ENCODE measurements around the gene TNS2.
"Not testable (repeated sequence)": the region's sequence is repeated elsewhere in the genome, so short reads cannot be mapped to it uniquely, and the experiment has no call there.

TNS2 gene

GRCh38 chr12:53010955-53011354, 38.9 kb upstream of the TNS2 start:
- WGBS, 2 experiments: 83 to 99% methylated on average over 2 of the region's 2 CpGs
- Histone ChIP-seq H3K27me3 (ENCODE audit: control insufficient read depth, insufficient read depth, low read length, poor library complexity, severe bottlenecking) (no peaks in the 10 kb centered on the region), H3K4me3 (ENCODE audit: insufficient read depth, low read depth, low read length) (no peak overlapping the region), H3K9me3 (ENCODE audit: control insufficient read depth, low read length) (peaks cover 2% of the 10 kb centered on the region), H3K4me1 (ENCODE audit: control insufficient read depth, insufficient read depth, low read length) (peaks cover 11% of the 10 kb centered on the region), H3K36me3 (ENCODE audit: control insufficient read depth, insufficient read depth, low read length) (peaks cover 9% of the 10 kb centered on the region), H3K27ac (ENCODE audit: insufficient read depth, low read depth, low read length, poor library complexity, severe bottlenecking) (no peak overlapping the region)

- H3K27ac ChIP-seq (ENCODE audit: insufficient read depth, low read depth, low read length, poor library complexity, severe bottlenecking): no peak overlapping the region
- WGBS, 2 experiments: 97 to 99% methylated on average over 3 of the region's 3 CpGs
- no peak overlapping the region for H3K4me3 ChIP-seq (ENCODE audit: insufficient read depth, low read depth, low read length)
- peaks cover 2% of the 10 kb centered on the region for H3K9me3 ChIP-seq (ENCODE audit: control insufficient read depth, low read length)
- H3K4me1 ChIP-seq (ENCODE audit: control insufficient read depth, insufficient read depth, low read length): peaks cover 11% of the 10 kb centered on the region
- H3K27me3 ChIP-seq (ENCODE audit: control insufficient read depth, insufficient read depth, low read length, poor library complexity, severe bottlenecking): no peaks in the 10 kb centered on the region
- H3K36me3 ChIP-seq (ENCODE audit: control insufficient read depth, insufficient read depth, low read length): peaks cover 18% of the 10 kb centered on the region
Observed at GRCh38 chr12:53011889-53012288, 38.0 kb upstream of the TNS2 start.

GRCh38 chr12:53012928-53013327, 36.9 kb upstream of the TNS2 start:
- H3K4me3 ChIP-seq (ENCODE audit: insufficient read depth, low read depth, low read length): no peak overlapping the region
- H3K9me3 ChIP-seq (ENCODE audit: control insufficient read depth, low read length): peaks cover 2% of the 10 kb centered on the region
- no peak overlapping the region for H3K27ac ChIP-seq (ENCODE audit: insufficient read depth, low read depth, low read length, poor library complexity, severe bottlenecking)
- WGBS, 2 experiments: 94 to 100% methylated on average over 3 of the region's 3 CpGs
- peaks cover 28% of the 10 kb centered on the region for H3K36me3 ChIP-seq (ENCODE audit: control insufficient read depth, insufficient read depth, low read length)
- H3K27me3 ChIP-seq (ENCODE audit: control insufficient read depth, insufficient read depth, low read length, poor library complexity, severe bottlenecking): no peaks in the 10 kb centered on the region
- peaks cover 6% of the 10 kb centered on the region for H3K4me1 ChIP-seq (ENCODE audit: control insufficient read depth, insufficient read depth, low read length)

GRCh38 chr12:53014709-53015108, 35.2 kb upstream of the TNS2 start:
- Histone ChIP-seq H3K27me3 (ENCODE audit: control insufficient read depth, insufficient read depth, low read length, poor library complexity, severe bottlenecking) (no peaks in the 10 kb centered on the region), H3K4me1 (ENCODE audit: control insufficient read depth, insufficient read depth, low read length) (no peaks in the 10 kb centered on the region), H3K4me3 (ENCODE audit: insufficient read depth, low read depth, low read length) (no peak overlapping the region), H3K36me3 (ENCODE audit: control insufficient read depth, insufficient read depth, low read length) (peaks cover 44% of the 10 kb centered on the region), H3K9me3 (ENCODE audit: control insufficient read depth, low read length) (peaks cover 2% of the 10 kb centered on the region), H3K27ac (ENCODE audit: insufficient read depth, low read depth, low read length, poor library complexity, severe bottlenecking) (no peak overlapping the region)
- WGBS, 2 experiments: 99 to 100% methylated on average over 2 of the region's 2 CpGs

GRCh38 chr12:53025250-53025649, 24.6 kb upstream of the TNS2 start:
- Histone ChIP-seq H3K27me3 (ENCODE audit: control insufficient read depth, insufficient read depth, low read length, poor library complexity, severe bottlenecking) (no peaks in the 10 kb centered on the region), H3K27ac (ENCODE audit: insufficient read depth, low read depth, low read length, poor library complexity, severe bottlenecking) (no peak overlapping the region), H3K4me1 (ENCODE audit: control insufficient read depth, insufficient read depth, low read length) (no peaks in the 10 kb centered on the region), H3K36me3 (ENCODE audit: control insufficient read depth, insufficient read depth, low read length) (peaks cover 72% of the 10 kb centered on the region), H3K4me3 (ENCODE audit: insufficient read depth, low read depth, low read length) (no peak overlapping the region), H3K9me3 (ENCODE audit: control insufficient read depth, low read length) (no peaks in the 10 kb centered on the region)
- WGBS, 2 experiments: 92 to 100% methylated on average over 3 of the region's 3 CpGs

- H3K27me3 ChIP-seq (ENCODE audit: control insufficient read depth, insufficient read depth, low read length, poor library complexity, severe bottlenecking); H3K9me3 ChIP-seq (ENCODE audit: control insufficient read depth, low read length); H3K27ac ChIP-seq (ENCODE audit: insufficient read depth, low read depth, low read length, poor library complexity, severe bottlenecking); H3K4me3 ChIP-seq (ENCODE audit: insufficient read depth, low read depth, low read length); H3K4me1 ChIP-seq (ENCODE audit: control insufficient read depth, insufficient read depth, low read length): not testable (repeated sequence)
- WGBS, 2 experiments: 85 to 87% methylated on average over 12 to 13 of the region's 13 CpGs
- H3K36me3 ChIP-seq (ENCODE audit: control insufficient read depth, insufficient read depth, low read length): peaks cover 73% of the 10 kb centered on the region
Observed at GRCh38 chr12:53027014-53027413, 22.9 kb upstream of the TNS2 start.

GRCh38 chr12:53031616-53032015, 18.2 kb upstream of the TNS2 start:
- Histone ChIP-seq H3K27ac (ENCODE audit: insufficient read depth, low read depth, low read length, poor library complexity, severe bottlenecking) (no peak overlapping the region), H3K9me3 (ENCODE audit: control insufficient read depth, low read length) (no peaks in the 10 kb centered on the region), H3K36me3 (ENCODE audit: control insufficient read depth, insufficient read depth, low read length) (peaks cover 69% of the 10 kb centered on the region), H3K4me3 (ENCODE audit: insufficient read depth, low read depth, low read length) (no peak overlapping the region), H3K4me1 (ENCODE audit: control insufficient read depth, insufficient read depth, low read length) (no peaks in the 10 kb centered on the region), H3K27me3 (ENCODE audit: control insufficient read depth, insufficient read depth, low read length, poor library complexity, severe bottlenecking) (no peaks in the 10 kb centered on the region)
- WGBS, 2 experiments: 96% methylated on average over 3 of the region's 3 CpGs; no CpG with 5 or more reads in 1 of the 2 experiments

GRCh38 chr12:53033832-53034231, 16.0 kb upstream of the TNS2 start:
- peaks cover 65% of the 10 kb centered on the region for H3K36me3 ChIP-seq (ENCODE audit: control insufficient read depth, insufficient read depth, low read length)
- WGBS, 2 experiments: 96 to 97% methylated on average over 10 of the region's 10 CpGs
- H3K4me1 ChIP-seq (ENCODE audit: control insufficient read depth, insufficient read depth, low read length); H3K4me3 ChIP-seq (ENCODE audit: insufficient read depth, low read depth, low read length); H3K9me3 ChIP-seq (ENCODE audit: control insufficient read depth, low read length); H3K27me3 ChIP-seq (ENCODE audit: control insufficient read depth, insufficient read depth, low read length, poor library complexity, severe bottlenecking); H3K27ac ChIP-seq (ENCODE audit: insufficient read depth, low read depth, low read length, poor library complexity, severe bottlenecking): not testable (repeated sequence)

GRCh38 chr12:53034459-53034858, 15.4 kb upstream of the TNS2 start:
- no peaks in the 10 kb centered on the region for H3K4me1 ChIP-seq (ENCODE audit: control insufficient read depth, insufficient read depth, low read length)
- peaks cover 68% of the 10 kb centered on the region for H3K36me3 ChIP-seq (ENCODE audit: control insufficient read depth, insufficient read depth, low read length)
- no peaks in the 10 kb centered on the region for H3K27me3 ChIP-seq (ENCODE audit: control insufficient read depth, insufficient read depth, low read length, poor library complexity, severe bottlenecking)
- WGBS, 2 experiments: 96 to 97% methylated on average over 8 of the region's 8 CpGs
- H3K9me3 ChIP-seq (ENCODE audit: control insufficient read depth, low read length): no peaks in the 10 kb centered on the region
- H3K4me3 ChIP-seq (ENCODE audit: insufficient read depth, low read depth, low read length): no peak overlapping the region
- no peak overlapping the region for H3K27ac ChIP-seq (ENCODE audit: insufficient read depth, low read depth, low read length, poor library complexity, severe bottlenecking)

- H3K36me3 ChIP-seq (ENCODE audit: control insufficient read depth, insufficient read depth, low read length): peaks cover 54% of the 10 kb centered on the region
Observed at GRCh38 chr12:53036802-53037201, 13.1 kb upstream of the TNS2 start.

GRCh38 chr12:53039851-53040250, 10.0 kb upstream of the TNS2 start:
- no peak overlapping the region for H3K4me3 ChIP-seq (ENCODE audit: insufficient read depth, low read depth, low read length)
- no peak overlapping the region for H3K27ac ChIP-seq (ENCODE audit: insufficient read depth, low read depth, low read length, poor library complexity, severe bottlenecking)
- H3K4me1 ChIP-seq (ENCODE audit: control insufficient read depth, insufficient read depth, low read length): peaks cover 6% of the 10 kb centered on the region
- no peaks in the 10 kb centered on the region for H3K9me3 ChIP-seq (ENCODE audit: control insufficient read depth, low read length)
- no peaks in the 10 kb centered on the region for H3K27me3 ChIP-seq (ENCODE audit: control insufficient read depth, insufficient read depth, low read length, poor library complexity, severe bottlenecking)
- H3K36me3 ChIP-seq (ENCODE audit: control insufficient read depth, insufficient read depth, low read length): peaks cover 26% of the 10 kb centered on the region
- WGBS, 2 experiments: 89 to 90% methylated on average over 3 of the region's 4 CpGs

More at GRCh38 chr12:53036802-53037201, 13.1 kb upstream of the TNS2 start:
- Histone ChIP-seq H3K4me1 (ENCODE audit: control insufficient read depth, insufficient read depth, low read length) (no peaks in the 10 kb centered on the region), H3K4me3 (ENCODE audit: insufficient read depth, low read depth, low read length) (no peak overlapping the region), H3K27me3 (ENCODE audit: control insufficient read depth, insufficient read depth, low read length, poor library complexity, severe bottlenecking) (no peaks in the 10 kb centered on the region), H3K27ac (ENCODE audit: insufficient read depth, low read depth, low read length, poor library complexity, severe bottlenecking) (no peak overlapping the region), H3K9me3 (ENCODE audit: control insufficient read depth, low read length) (no peaks in the 10 kb centered on the region)
- 100% methylated on average over 3 of the region's 3 CpGs for WGBS, 2 experiments

Measured in ectodermal cell (in vitro differentiated cells).